GM23338 (cell line): Measurements from ENCODE around the gene FRRS1L. TPM values are rescaled to one million over a fixed set of nuclear protein-coding genes. Genes with fewer than 3 reads are reported as not detected.

Source experiments
- ATAC-seq: fragments of 200-7000 bp; cut with Tn5 transposase; 3 replicates; pipeline ENCODE4 v1.9.1; 2020
- DNase-seq: peaks from one replicate; pipeline ENCODE4 v3.0.0-alpha.2; 2015; ENCODE audit warnings: low spot score
- H2AFZ ChIP-seq: fragments of 200-600 bp; sonication (generic); 2 replicates; pipeline ENCODE4 v1.8.0; 2016; ENCODE audit warnings: antibody characterized with exemption, mild to moderate bottlenecking, moderate library complexity
- H3F3A ChIP-seq: fragments of 200-600 bp; sonication (generic); replicated peaks from 2 replicates; pipeline ENCODE4 v1.8.0; 2017; ENCODE audit warnings: antibody characterized with exemption, mixed run types, low read depth
- H3K27ac ChIP-seq: fragments of 200-600 bp; sonication (generic); 2 replicates; pipeline ENCODE4 v1.6.1; 2016; ENCODE audit warnings: low read depth
- H3K27me3 ChIP-seq: fragments of 200-600 bp; sonication (generic); 2 replicates; pipeline ENCODE4 v1.8.0; 2016; ENCODE audit warnings: mild to moderate bottlenecking, mixed run types, moderate library complexity; ENCODE audit not compliant: insufficient read depth
- H3K36me3 ChIP-seq: fragments of 200-600 bp; sonication (generic); 2 replicates; pipeline ENCODE4 v1.8.0; 2016; ENCODE audit warnings: mild to moderate bottlenecking; ENCODE audit not compliant: insufficient read depth
- H3K4me1 ChIP-seq: fragments of 200-600 bp; sonication (generic); 2 replicates; pipeline ENCODE4 v1.8.0; 2016; ENCODE audit warnings: mild to moderate bottlenecking, moderate library complexity; ENCODE audit not compliant: insufficient read depth
- H3K4me2 ChIP-seq: fragments of 200-600 bp; sonication (generic); 2 replicates; pipeline ENCODE4 v1.7.1; 2017; ENCODE audit warnings: mixed run types
- H3K4me3 ChIP-seq: fragments of 200-600 bp; sonication (generic); 2 replicates; pipeline ENCODE4 v1.6.1; 2016; ENCODE audit warnings: mixed run types
- H3K79me2 ChIP-seq: fragments of 200-600 bp; sonication (generic); replicated peaks from 2 replicates; pipeline ENCODE4 v1.8.0; 2017; ENCODE audit warnings: mild to moderate bottlenecking; ENCODE audit not compliant: insufficient read depth
- H3K9me2 ChIP-seq: fragments of 200-600 bp; sonication (generic); 2 replicates; pipeline ENCODE4 v1.8.0; 2017; ENCODE audit not compliant: insufficient read depth
- H4K20me1 ChIP-seq: fragments of 200-600 bp; sonication (generic); replicated peaks from 2 replicates; pipeline ENCODE4 v1.8.0; 2017; ENCODE audit warnings: mild to moderate bottlenecking; ENCODE audit not compliant: insufficient read depth
- H3K27ac Mint-ChIP-seq: 2 replicates; pipeline ENCODE4 v1.8.0; 2020; ENCODE audit warnings: inconsistent platforms, mild to moderate bottlenecking, moderate library complexity, mixed read lengths
- H3K27me3 Mint-ChIP-seq: 3 replicates; pipeline ENCODE4 v1.8.0; 2022; ENCODE audit warnings: low read depth, mild to moderate bottlenecking, moderate library complexity, mixed read lengths, inconsistent platforms; ENCODE audit not compliant: insufficient read depth, poor library complexity
- H3K36me3 Mint-ChIP-seq: 3 replicates; pipeline ENCODE4 v1.8.0; 2021; ENCODE audit warnings: low read depth, mild to moderate bottlenecking, inconsistent platforms, moderate library complexity, mixed read lengths
- H3K4me1 Mint-ChIP-seq: 3 replicates; pipeline ENCODE4 v1.8.0; 2020; ENCODE audit warnings: mild to moderate bottlenecking, inconsistent platforms, mixed read lengths
- H3K4me3 Mint-ChIP-seq: 3 replicates; pipeline ENCODE4 v1.8.0; 2021; ENCODE audit warnings: moderate library complexity, mild to moderate bottlenecking, inconsistent platforms, mixed read lengths
- H3K9me3 Mint-ChIP-seq: 3 replicates; pipeline ENCODE4 v1.8.0; 2020; ENCODE audit warnings: moderate library complexity, mild to moderate bottlenecking, inconsistent platforms, mixed read lengths
- CREB1 ChIP-seq: fragments of 250-450 bp; sonication (Bioruptor Pico); IDR thresholded peaks from 2 replicates; pipeline ENCODE4 v1.5.0; 2020; ENCODE audit warnings: low read depth, mild to moderate bottlenecking, moderate library complexity
- CTCF ChIP-seq, 2 experiments: fragments of 200-600 bp in 1 of 2; sonication (generic) in 1 of 2; conservative IDR thresholded peaks; 2 replicates each; pipeline versions ENCODE4 v1.5.1 to v1.6.1; 2016 to 2017; ENCODE audit warnings: antibody characterized with exemption in 2 of 2, low read depth in 2 of 2, mild to moderate bottlenecking in 2 of 2, moderate library complexity in 1 of 2
- ETS1 ChIP-seq: IDR thresholded peaks from 2 replicates; pipeline ENCODE4 v1.6.1; 2016; ENCODE audit warnings: antibody characterized with exemption
- EZH2 ChIP-seq: fragments of 200-600 bp; sonication (generic); IDR thresholded peaks from one replicate; pipeline ENCODE4 v1.8.0; 2017; ENCODE audit warnings: antibody characterized with exemption, mild to moderate bottlenecking, low read depth; ENCODE audit not compliant: unreplicated experiment
- EZH2phosphoT487 ChIP-seq: fragments of 200-600 bp; sonication (generic); IDR thresholded peaks from one replicate; pipeline ENCODE4 v1.8.1; 2018; ENCODE audit warnings: antibody characterized with exemption; ENCODE audit not compliant: unreplicated experiment
- JUNB ChIP-seq: IDR thresholded peaks from one replicate; pipeline ENCODE4 v1.6.1; 2016; ENCODE audit warnings: antibody characterized with exemption; ENCODE audit not compliant: unreplicated experiment
- NANOG ChIP-seq: IDR thresholded peaks from 2 replicates; pipeline ENCODE4 v1.6.1; 2016; ENCODE audit warnings: antibody characterized with exemption, borderline replicate concordance
- POLR2AphosphoS5 ChIP-seq: IDR thresholded peaks from 2 replicates; pipeline ENCODE4 v1.6.1; 2016; ENCODE audit warnings: antibody characterized with exemption, low read depth
- REST ChIP-seq: IDR thresholded peaks from one replicate; pipeline ENCODE4 v1.6.1; 2018; ENCODE audit warnings: antibody characterized with exemption; ENCODE audit not compliant: unreplicated experiment
- STAT1 ChIP-seq: IDR thresholded peaks from one replicate; pipeline ENCODE4 v1.6.1; 2016; ENCODE audit warnings: antibody characterized with exemption; ENCODE audit not compliant: unreplicated experiment
- ZNF114 ChIP-seq: fragments of 250-450 bp; sonication (Bioruptor Pico); IDR thresholded peaks from 2 replicates; pipeline ENCODE4 v1.5.0; 2020; ENCODE audit warnings: mild to moderate bottlenecking, moderate library complexity
- ZNF331 ChIP-seq: fragments of 250-450 bp; sonication (Bioruptor Pico); IDR thresholded peaks from 2 replicates; pipeline ENCODE4 v1.5.0; 2020; ENCODE audit warnings: low read depth, mild to moderate bottlenecking, moderate library complexity
- polyA plus RNA-seq: library from polyadenylated mRNA; unstranded; fragments of >200 nt; fragmentation: Nextera tagmentation; extraction: Ambion mirVana; gene quantifications from 2 replicates; pipeline ENCODE4 v1.2.1, GENCODE V29; 2016
- total RNA-seq: library from RNA; depleted of rRNA; stranded (reverse); fragments of >200 nt; shearing (Covaris generic); gene quantifications from 2 replicates; pipeline ENCODE4 v1.2.3, GENCODE V29; 2014
- TF ChIP-seq, protein P1 (sequence below): fragments of 250-450 bp; sonication (Bioruptor Pico); IDR thresholded peaks from 2 replicates; pipeline ENCODE4 v1.5.0; 2020; ENCODE audit warnings: mild to moderate bottlenecking, moderate library complexity

FRRS1L gene
- total and polyA plus RNA-seq, 2 experiments from 2014 or later = 0.37 to 1.1 TPM

DNA sequence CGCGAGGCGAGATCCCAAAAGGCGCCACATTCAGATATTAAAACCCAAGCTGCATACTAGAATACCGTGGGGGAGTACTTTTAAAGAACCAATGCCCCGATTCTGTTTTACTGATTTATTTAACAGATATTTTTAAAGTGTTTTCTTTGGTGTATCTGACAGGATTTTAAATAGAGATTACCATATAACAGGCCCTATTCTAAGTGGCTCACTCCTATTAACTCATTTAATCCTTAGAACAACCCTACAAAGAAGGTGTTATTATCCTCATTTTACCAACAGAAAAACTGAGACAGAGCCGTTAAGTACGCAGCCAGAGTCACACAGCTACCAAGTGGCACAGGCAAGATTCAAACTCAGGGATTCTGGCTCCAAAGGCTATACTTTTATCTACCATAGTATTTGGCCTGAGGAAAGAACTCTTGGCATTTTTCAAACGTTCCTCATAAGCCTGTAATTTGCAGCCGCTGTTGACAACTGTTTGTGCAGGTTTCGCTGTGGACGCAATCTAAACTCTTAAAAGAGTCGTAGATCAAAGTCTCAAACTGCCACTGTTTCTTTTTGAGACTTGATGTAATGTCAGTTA is 46.8 kb downstream of the FRRS1L start:
- Mint-ChIP-seq H3K27ac (peak overlapping the region; percentile 77), H3K4me1 (peaks cover 36% of the 10 kb centered on the region), H3K27me3 (peaks cover 4% of the 10 kb centered on the region), H3K4me3 (peak overlapping the region; percentile 97), H3K36me3 (peaks cover 10% of the 10 kb centered on the region), H3K9me3 (no peaks in the 10 kb centered on the region)
- TF ChIP-seq JUNB (no peak), STAT1 (no peak), ETS1 (no peak), ZNF331 (no peak), NANOG (no peak), REST (no peak), EZH2 (no peak), CREB1 (CRISPR knock-in tag) (no peak), CTCF (conservative IDR thresholded peaks at IDR 0.05; ENCODE audit: low read depth in 2 of 2) (no peak), POLR2AphosphoS5 (no peak), ZNF114 (no peak), EZH2phosphoT487 (no peak)
- TF ChIP-seq, protein P1, sequence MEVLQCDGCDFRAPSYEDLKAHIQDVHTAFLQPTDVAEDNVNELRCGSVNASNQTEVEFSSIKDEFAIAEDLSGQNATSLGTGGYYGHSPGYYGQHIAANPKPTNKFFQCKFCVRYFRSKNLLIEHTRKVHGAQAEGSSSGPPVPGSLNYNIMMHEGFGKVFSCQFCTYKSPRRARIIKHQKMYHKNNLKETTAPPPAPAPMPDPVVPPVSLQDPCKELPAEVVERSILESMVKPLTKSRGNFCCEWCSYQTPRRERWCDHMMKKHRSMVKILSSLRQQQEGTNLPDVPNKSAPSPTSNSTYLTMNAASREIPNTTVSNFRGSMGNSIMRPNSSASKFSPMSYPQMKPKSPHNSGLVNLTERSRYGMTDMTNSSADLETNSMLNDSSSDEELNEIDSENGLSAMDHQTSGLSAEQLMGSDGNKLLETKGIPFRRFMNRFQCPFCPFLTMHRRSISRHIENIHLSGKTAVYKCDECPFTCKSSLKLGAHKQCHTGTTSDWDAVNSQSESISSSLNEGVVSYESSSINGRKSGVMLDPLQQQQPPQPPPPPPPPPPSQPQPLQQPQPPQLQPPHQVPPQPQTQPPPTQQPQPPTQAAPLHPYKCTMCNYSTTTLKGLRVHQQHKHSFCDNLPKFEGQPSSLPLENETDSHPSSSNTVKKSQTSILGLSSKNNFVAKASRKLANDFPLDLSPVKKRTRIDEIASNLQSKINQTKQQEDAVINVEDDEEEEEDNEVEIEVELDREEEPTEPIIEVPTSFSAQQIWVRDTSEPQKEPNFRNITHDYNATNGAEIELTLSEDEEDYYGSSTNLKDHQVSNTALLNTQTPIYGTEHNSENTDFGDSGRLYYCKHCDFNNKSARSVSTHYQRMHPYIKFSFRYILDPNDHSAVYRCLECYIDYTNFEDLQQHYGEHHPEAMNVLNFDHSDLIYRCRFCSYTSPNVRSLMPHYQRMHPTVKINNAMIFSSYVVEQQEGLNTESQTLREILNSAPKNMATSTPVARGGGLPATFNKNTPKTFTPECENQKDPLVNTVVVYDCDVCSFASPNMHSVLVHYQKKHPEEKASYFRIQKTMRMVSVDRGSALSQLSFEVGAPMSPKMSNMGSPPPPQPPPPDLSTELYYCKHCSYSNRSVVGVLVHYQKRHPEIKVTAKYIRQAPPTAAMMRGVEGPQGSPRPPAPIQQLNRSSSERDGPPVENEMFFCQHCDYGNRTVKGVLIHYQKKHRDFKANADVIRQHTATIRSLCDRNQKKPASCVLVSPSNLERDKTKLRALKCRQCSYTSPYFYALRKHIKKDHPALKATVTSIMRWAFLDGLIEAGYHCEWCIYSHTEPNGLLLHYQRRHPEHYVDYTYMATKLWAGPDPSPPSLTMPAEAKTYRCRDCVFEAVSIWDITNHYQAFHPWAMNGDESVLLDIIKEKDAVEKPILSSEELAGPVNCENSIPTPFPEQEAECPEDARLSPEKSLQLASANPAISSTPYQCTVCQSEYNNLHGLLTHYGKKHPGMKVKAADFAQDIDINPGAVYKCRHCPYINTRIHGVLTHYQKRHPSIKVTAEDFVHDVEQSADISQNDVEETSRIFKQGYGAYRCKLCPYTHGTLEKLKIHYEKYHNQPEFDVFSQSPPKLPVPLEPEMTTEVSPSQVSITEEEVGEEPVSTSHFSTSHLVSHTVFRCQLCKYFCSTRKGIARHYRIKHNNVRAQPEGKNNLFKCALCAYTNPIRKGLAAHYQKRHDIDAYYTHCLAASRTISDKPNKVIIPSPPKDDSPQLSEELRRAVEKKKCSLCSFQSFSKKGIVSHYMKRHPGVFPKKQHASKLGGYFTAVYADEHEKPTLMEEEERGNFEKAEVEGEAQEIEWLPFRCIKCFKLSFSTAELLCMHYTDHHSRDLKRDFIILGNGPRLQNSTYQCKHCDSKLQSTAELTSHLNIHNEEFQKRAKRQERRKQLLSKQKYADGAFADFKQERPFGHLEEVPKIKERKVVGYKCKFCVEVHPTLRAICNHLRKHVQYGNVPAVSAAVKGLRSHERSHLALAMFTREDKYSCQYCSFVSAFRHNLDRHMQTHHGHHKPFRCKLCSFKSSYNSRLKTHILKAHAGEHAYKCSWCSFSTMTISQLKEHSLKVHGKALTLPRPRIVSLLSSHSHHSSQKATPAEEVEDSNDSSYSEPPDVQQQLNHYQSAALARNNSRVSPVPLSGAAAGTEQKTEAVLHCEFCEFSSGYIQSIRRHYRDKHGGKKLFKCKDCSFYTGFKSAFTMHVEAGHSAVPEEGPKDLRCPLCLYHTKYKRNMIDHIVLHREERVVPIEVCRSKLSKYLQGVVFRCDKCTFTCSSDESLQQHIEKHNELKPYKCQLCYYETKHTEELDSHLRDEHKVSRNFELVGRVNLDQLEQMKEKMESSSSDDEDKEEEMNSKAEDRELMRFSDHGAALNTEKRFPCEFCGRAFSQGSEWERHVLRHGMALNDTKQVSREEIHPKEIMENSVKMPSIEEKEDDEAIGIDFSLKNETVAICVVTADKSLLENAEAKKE (CRISPR knock-in tag) = no peak
- Histone ChIP-seq H3K27ac (peak overlapping the region; percentile 30; the same call in 1 of the 2 replicates), H3K79me2 (peaks cover 40% of the 10 kb centered on the region), H3K4me3 (peak overlapping the region; percentile 82), H4K20me1 (peaks cover 34% of the 10 kb centered on the region), H3K36me3 (no peaks in the 10 kb centered on the region), H3K9me2 (no peaks in the 10 kb centered on the region), H3K27me3 (no peaks in the 10 kb centered on the region), H3F3A (no peaks in the 10 kb centered on the region), H2AFZ (peak overlapping the region; percentile 48; the same call in 1 of the 2 replicates), H3K4me1 (peaks cover 38% of the 10 kb centered on the region), H3K4me2 (peak overlapping the region; percentile 78)
- ATAC-seq (no peak), DNase-seq (no peak)
